Skin of body (tissue), 2 donors: ENCODE data around the gene IDUA. TPM values are rescaled to one million over a fixed set of nuclear protein-coding genes. Genes with fewer than 3 reads are reported as not detected.
"Not testable (repeated sequence)": the region's sequence is repeated elsewhere in the genome, so short reads cannot be mapped to it uniquely, and the experiment has no call there.

Experiments used
- DNase-seq: peaks from one replicate; lab custom pipeline; 2025; lab: John Stamatoyannopoulos, UW
- total RNA-seq: library from RNA; depleted of rRNA; stranded (reverse); fragments of >200 nt; gene quantifications from one replicate; pipeline ENCODE4 v1.2.3, GENCODE V29; 2014

Gene IDUA
- total RNA-seq = 6.9 TPM

GRCh38 chr4:986879-987623 is at the start of gene IDUA:
TSS of gene IDUA (plus strand) at chr4:987044. CDS start at chr4:987085, 41 bp downstream.
- DNase-seq = no peak

- not testable (repeated sequence) for DNase-seq
Observed at GRCh38 chr4:939508-939907, 47.3 kb upstream of the IDUA start.

GRCh38 chr4:945274-946102 is 41.4 kb upstream of the IDUA start:
- DNase-seq = no peak

GRCh38 chr4:946103-946450 is 40.8 kb upstream of the IDUA start:
- DNase-seq = no peak

- no peak for DNase-seq
Observed at GRCh38 chr4:946517-947471, 40.0 kb upstream of the IDUA start.

GRCh38 chr4:947491-947971 is 39.3 kb upstream of the IDUA start:
- no peak for DNase-seq

GRCh38 chr4:948101-948935 is 38.5 kb upstream of the IDUA start:
- no peak for DNase-seq

- no peak for DNase-seq
Observed at GRCh38 chr4:948936-949300, 37.9 kb upstream of the IDUA start.

GRCh38 chr4:949656-950055 is 37.2 kb upstream of the IDUA start:
- DNase-seq = no peak

GRCh38 chr4:950136-951020 is 36.5 kb upstream of the IDUA start:
- no peak for DNase-seq

GRCh38 chr4:951186-951585 is 35.7 kb upstream of the IDUA start:
- DNase-seq = no peak

- no peak for DNase-seq
Observed at GRCh38 chr4:951594-952468, 35.0 kb upstream of the IDUA start.

GRCh38 chr4:952881-953573 is 33.8 kb upstream of the IDUA start:
- no peak for DNase-seq

- no peak for DNase-seq
Observed at GRCh38 chr4:953574-953915, 33.3 kb upstream of the IDUA start.

GRCh38 chr4:954211-955020 is 32.4 kb upstream of the IDUA start:
- DNase-seq = no peak

GRCh38 chr4:955161-955921 is 31.5 kb upstream of the IDUA start:
- no peak for DNase-seq
